ENCODE results near the gene FITM2. TPM values are rescaled to one million over a fixed set of nuclear protein-coding genes. Genes with fewer than 3 reads are reported as not detected.

FITM2 gene
- total RNA-seq, 4 donors from 2014 or later = 7.6 to 10.1 (median 8.7) TPM

GRCh38 chr20:44326391-44327159, 15.6 kb upstream of the FITM2 start:
- ATAC-seq (no peak), DNase-seq (no peak)
- Histone ChIP-seq H3K4me1 (no peaks in the 10 kb centered on the region), H3K27me3 (peaks cover 3 to 21% (median 7%) of the 10 kb centered on the region in 3 donors), H3K36me3 (no peaks in the 10 kb centered on the region), H3K27ac (no peak overlapping the region), H3K9me3 (no peaks in the 10 kb centered on the region), H3K4me3 (peak overlapping the region in 1 of 4 donors; percentile 19)
- intact Hi-C loops (cut with DNase I; ENCODE audit: low total_unique reads) = no loop called here
- TF ChIP-seq CTCF (IDR thresholded peaks at IDR 0.05 in 4 of 5, conservative IDR thresholded peaks at IDR 0.05 in 1 of 5) (no peak), POLR2A (IDR thresholded peaks at IDR 0.05) (no peak)
- in situ Hi-C loops (cut with MboI; ENCODE audit: low sequenced_read_pairs in 4 of 4) = no loop called here

GRCh38 chr20:44324343-44324742, 13.3 kb upstream of the FITM2 start:
- no peak for DNase-seq
- intact Hi-C loops (cut with DNase I; ENCODE audit: low total_unique reads) (no loop called here), in situ Hi-C loops (cut with MboI; ENCODE audit: low sequenced_read_pairs in 4 of 4) (loop anchor here in 3 of 4 donors (25.0 kb wide), 1 partner anchor 212 kb away; no protein-coding TSS in a partner anchor)
- TF ChIP-seq CTCF (IDR thresholded peaks at IDR 0.05 in 4 of 5, conservative IDR thresholded peaks at IDR 0.05 in 1 of 5) (no peak), POLR2A (IDR thresholded peaks at IDR 0.05) (no peak)
- no peaks in the 10 kb centered on the region for H3K4me1 ChIP-seq
- no peaks in the 10 kb centered on the region for H3K36me3 ChIP-seq
- no peak overlapping the region for H3K4me3 ChIP-seq
- no peak overlapping the region for H3K27ac ChIP-seq
- peaks cover 3 to 21% (median 7%) of the 10 kb centered on the region in 3 donors for H3K27me3 ChIP-seq
- ATAC-seq = no peak
- H3K9me3 ChIP-seq = no peaks in the 10 kb centered on the region

- no peaks in the 10 kb centered on the region for H3K36me3 ChIP-seq
- TF ChIP-seq CTCF (IDR thresholded peaks at IDR 0.05 in 4 of 5, conservative IDR thresholded peaks at IDR 0.05 in 1 of 5) (no peak), POLR2A (IDR thresholded peaks at IDR 0.05) (no peak)
- DNase-seq (no peak), ATAC-seq (no peak)
- H3K27ac ChIP-seq = no peak overlapping the region
- H3K4me1 ChIP-seq = no peaks in the 10 kb centered on the region
- in situ Hi-C loops (cut with MboI; ENCODE audit: low sequenced_read_pairs in 4 of 4) (loop anchor here in 3 of 4 donors (25.0 kb wide), 1 partner anchor 208 kb away; no protein-coding TSS in a partner anchor), intact Hi-C loops (cut with DNase I; ENCODE audit: low total_unique reads) (loop anchor here (10.0 kb wide), 1 partner anchor 415 kb away; no protein-coding TSS in a partner anchor)
- peaks cover 0 to 3% (median 0%) of the 10 kb centered on the region in 3 donors for H3K27me3 ChIP-seq
- no peak overlapping the region for H3K4me3 ChIP-seq
- no peaks in the 10 kb centered on the region for H3K9me3 ChIP-seq
Measured at GRCh38 chr20:44319839-44320422, 8.9 kb upstream of the FITM2 start.

GRCh38 chr20:44314870-44315269, 3.9 kb upstream of the FITM2 start:
- DNase-seq (no peak), ATAC-seq (no peak)
- in situ Hi-C loops (cut with MboI; ENCODE audit: low sequenced_read_pairs in 4 of 4) (loop anchor here (5.0 to 25.0 kb wide), 2 partner anchors 98 to 203 kb away; no protein-coding TSS in a partner anchor), intact Hi-C loops (cut with DNase I; ENCODE audit: low total_unique reads) (loop anchor here (5.0 to 10.0 kb wide), 2 partner anchors 213 to 420 kb away; no protein-coding TSS in a partner anchor)
- peaks cover 4 to 6% of the 10 kb centered on the region in 2 donors for H3K4me1 ChIP-seq
- no peak overlapping the region for H3K4me3 ChIP-seq
- no peaks in the 10 kb centered on the region for H3K36me3 ChIP-seq
- peaks cover 0 to 3% (median 0%) of the 10 kb centered on the region in 3 donors for H3K27me3 ChIP-seq
- no peaks in the 10 kb centered on the region for H3K9me3 ChIP-seq
- no peak for TF ChIP-seq CTCF (IDR thresholded peaks at IDR 0.05 in 4 of 5, conservative IDR thresholded peaks at IDR 0.05 in 1 of 5)
- no peak for TF ChIP-seq POLR2A (IDR thresholded peaks at IDR 0.05)
- H3K27ac ChIP-seq = no peak overlapping the region
